OCI-LY1 (cell line): Measurements from ENCODE around the gene FBXO8.

Experiments used
- EZH2 ChIP-seq: fragments of 200-600 bp; sonication (generic), shearing (Covaris generic); IDR thresholded peaks from 2 replicates; pipeline ENCODE4 v1.8.0; 2017; ENCODE audit warnings: borderline replicate concordance, mixed run types, mild to moderate bottlenecking, antibody characterized with exemption, low read length, moderate library complexity, mixed read lengths
- TF ChIP-seq, protein P1 (sequence below): fragments of 200-600 bp; sonication (generic), shearing (Covaris generic); IDR thresholded peaks from 2 replicates; pipeline ENCODE4 v1.5.1; 2017; ENCODE audit warnings: mild to moderate bottlenecking, antibody characterized with exemption, low read length, moderate library complexity, mixed read lengths

DNA sequence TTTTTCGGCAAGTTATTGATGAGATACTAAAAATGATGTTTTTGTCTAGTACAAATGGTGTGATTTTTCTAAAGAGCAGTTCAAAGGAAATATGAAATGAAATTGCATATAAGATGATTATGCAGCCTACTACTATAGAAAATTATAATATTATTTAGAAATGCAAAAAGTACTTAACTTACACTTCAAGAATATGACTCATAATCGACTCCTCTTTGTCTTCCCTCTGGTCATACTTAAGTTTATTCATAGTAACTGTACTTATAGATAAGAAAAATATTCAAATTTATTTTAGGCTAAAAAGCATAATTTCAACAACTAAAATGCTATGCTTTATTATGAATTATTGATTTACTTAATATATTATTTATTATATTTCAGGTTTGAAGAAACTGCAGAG, 33.5 kb upstream of the FBXO8 start:
- TF ChIP-seq, protein P1, sequence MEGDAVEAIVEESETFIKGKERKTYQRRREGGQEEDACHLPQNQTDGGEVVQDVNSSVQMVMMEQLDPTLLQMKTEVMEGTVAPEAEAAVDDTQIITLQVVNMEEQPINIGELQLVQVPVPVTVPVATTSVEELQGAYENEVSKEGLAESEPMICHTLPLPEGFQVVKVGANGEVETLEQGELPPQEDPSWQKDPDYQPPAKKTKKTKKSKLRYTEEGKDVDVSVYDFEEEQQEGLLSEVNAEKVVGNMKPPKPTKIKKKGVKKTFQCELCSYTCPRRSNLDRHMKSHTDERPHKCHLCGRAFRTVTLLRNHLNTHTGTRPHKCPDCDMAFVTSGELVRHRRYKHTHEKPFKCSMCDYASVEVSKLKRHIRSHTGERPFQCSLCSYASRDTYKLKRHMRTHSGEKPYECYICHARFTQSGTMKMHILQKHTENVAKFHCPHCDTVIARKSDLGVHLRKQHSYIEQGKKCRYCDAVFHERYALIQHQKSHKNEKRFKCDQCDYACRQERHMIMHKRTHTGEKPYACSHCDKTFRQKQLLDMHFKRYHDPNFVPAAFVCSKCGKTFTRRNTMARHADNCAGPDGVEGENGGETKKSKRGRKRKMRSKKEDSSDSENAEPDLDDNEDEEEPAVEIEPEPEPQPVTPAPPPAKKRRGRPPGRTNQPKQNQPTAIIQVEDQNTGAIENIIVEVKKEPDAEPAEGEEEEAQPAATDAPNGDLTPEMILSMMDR, result no peak
- TF ChIP-seq EZH2, result no peak
